HG02571 (cell line): ENCODE measurements around the gene RFPL1.
A peak's percentile ranks its signal among the peaks of the same experiment; 100 is the strongest.
"Not testable (repeated sequence)": the region's sequence is repeated elsewhere in the genome, so short reads cannot be mapped to it uniquely, and the experiment has no call there.

Source experiments
- ATAC-seq: cut with Tn5 transposase; IDR thresholded peaks from one replicate; pipeline ENCODE4 v1.9.1; 2021; ENCODE audit warnings: mild to moderate bottlenecking, moderate library complexity; ENCODE audit not compliant: unreplicated experiment

Gene RFPL1

DNA sequence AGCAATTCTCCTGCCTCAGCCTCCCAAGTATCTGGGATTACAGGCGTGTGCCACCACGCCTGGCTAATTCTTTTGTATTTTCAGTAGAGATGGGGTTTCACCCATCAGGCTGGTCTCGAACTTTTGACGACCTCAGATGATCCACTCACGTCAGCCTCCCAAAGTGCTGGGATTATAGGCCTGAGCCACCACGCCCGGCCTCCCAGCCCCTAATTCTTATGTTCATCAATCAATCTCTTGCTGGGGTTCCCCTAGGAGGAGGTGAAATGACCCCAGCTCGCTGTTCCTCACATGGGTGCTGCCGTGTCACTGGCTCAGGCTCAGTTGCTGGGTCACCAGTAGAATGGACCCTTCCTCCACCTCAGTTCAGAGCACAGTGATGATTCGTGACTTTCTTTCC is at the start of gene RFPL1:
Gene RFPL1 (plus strand): TSS at position 301 of the 400 bp plus-strand sequence.
- ATAC-seq = not testable (repeated sequence)

DNA sequence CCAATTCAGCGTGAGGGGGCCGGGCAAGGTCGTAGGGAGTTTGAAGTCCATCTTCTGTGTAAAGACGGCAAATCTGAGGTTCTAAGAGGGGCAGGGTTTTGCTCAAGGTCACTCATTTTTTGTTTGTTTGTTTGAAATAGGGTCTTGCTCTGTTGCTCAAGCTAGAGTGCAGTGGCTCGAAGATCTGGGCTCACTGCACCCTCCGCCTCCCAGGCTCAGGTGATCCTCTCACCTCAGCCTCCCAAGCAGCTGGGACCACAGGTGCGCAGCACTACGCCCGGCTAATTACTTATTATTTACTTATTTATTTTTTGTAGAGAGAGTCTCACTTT is 49.7 kb upstream of the RFPL1 start:
- peak; percentile 7 for ATAC-seq

DNA sequence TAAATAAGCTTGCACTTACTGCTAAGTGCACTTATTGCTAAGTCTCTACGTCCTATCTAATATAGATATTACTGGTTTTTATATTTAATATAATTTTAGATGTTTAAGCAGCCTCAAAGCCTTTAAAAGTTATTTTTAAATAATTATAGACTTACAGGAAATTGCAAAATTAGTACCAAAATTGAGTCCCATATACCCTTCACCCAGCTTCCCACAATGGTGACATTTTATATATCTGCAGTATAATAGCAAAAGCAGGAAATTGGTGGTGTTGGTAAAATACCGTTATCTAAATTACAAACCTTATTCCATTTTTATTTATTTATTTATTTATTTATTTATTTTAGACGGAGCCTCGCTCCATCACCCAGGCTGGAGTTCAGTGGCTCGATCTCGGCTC is 48.1 kb upstream of the RFPL1 start:
- ATAC-seq = no peak

DNA sequence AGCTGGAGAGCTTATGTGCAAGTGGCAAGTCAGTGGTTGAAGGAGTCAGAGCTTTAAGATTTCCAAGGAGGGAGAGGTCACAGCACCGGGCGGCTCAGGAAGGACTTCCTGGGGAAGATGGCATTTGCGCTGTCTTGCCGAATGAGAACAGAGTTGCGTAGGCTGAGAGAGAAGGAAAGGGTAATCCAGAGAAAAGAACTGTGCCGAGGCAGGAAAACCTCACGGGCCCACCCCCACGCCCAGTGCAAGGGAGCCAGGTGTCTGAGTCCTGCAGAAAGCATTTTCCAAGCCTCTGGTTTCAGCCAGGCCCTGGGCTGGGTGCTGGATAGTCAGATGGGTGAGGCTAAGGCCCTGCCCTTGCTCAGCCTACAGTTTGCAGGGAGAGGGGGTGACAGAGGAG is 46.8 kb upstream of the RFPL1 start:
- ATAC-seq = no peak

DNA sequence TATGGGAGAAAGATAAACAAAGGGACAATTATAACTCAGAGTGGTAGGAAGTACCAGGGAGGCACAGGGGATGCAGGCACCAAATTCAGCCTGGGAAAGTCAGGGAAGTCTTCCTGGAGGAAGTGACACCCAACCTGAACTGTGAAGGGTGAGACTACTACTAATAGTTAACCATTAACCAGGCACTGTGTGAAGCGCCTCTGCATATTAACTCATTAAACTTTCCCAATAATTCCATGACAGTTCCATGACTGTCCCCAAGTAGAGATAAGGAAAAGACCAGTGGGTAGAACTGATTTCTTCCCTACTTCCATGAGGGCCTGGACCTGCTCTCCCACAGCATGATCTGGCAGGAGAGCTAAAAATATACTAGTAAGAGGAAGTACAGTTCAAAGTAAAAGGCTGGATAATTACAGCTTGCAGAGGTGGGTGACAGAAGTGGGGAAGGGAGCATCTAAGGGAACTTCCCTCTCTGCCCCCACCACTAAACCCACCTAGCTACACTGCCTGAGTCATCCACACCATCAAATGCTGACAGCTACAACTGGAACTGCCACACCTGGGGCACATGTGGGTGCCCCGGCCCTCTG is 45.3 kb upstream of the RFPL1 start:
- no peak for ATAC-seq

DNA sequence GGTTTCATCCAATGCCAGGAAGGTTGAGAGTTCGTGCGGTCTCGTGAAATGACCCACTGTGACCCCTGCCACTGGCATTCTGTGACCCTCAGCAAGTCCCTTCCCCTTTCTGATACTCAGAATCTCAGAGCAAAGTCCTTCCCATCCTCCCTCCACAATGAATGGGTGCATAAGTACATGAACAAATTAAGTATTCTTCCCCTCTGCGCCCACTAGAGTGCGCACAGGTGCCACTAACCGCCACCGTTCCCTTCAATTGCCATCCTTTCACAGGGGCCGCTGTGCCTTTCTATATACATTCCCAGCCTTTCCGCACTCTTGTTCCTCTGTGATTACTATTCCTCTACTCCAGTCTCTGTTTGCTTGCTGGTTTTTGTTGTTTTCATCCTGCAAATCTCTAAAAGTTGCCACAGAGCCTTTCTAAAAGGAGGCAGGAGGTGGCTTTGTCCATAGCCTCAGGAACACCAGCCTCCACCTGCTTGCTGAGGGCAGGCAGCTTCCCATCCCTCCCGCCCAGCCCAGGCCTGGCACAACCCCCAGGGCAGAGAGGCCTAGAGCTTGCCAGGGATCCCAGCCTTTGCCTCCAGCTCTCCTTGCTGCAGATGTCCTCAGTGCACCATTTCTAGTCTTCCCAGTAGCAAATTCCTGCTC is 43.3 kb upstream of the RFPL1 start:
- ATAC-seq = no peak

DNA sequence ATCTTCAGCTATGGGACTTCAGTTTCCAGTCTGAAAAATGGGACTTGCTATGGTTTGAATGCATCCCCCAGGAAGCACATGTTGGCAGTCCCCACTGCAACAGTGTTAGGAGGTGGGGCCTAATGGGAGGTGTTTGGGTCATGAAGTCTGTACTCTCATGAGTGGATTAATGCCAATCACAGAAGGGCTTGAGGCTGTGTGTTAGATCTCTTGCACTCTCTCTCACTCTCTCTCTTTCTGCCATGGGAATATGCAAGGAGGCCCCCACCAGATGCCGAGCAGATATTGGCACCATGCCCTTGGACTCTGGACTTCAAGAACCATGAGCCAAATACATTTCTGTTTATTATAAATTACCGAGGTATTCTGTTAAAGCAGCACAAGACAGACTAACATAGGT is 42.3 kb upstream of the RFPL1 start:
- no peak for ATAC-seq

DNA sequence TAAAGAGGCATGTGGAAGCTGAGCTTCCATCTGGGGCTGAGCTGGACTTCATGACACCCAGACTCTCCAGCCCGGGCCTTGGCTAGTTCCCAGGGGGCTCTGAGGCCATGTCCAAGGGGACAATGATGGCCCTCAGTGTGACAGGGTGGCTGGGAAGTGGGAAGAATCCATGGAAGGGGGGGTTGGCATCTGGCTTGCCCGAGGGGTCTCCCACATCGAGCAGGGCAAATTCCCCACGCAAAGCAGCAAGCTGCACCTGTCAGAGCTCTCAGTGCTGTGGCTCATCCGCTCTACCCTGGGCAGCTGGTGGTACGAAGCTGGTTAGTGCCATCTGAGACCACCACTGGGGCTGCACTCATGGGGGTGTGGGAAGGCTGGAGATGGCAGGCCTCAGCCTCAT is 40.6 kb upstream of the RFPL1 start:
- no peak for ATAC-seq

DNA sequence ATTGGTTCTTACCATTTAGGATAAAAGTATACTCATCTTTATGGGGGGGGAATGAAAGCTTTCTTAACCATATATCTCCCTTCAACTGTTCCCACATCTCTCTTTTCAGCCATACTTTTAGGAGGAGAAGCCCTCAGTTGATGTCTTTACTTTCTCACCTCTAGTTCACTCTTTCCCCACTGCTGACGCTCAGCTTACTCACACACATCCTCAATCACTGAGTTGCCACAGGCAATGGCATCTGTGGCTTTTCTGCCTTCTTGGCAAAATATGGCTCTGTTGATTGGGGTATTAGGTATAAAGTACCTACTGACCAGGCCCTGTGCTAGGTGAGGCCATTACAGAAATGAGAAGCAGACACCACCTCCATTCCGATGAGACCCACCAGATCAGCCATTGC is 37.8 kb upstream of the RFPL1 start:
- ATAC-seq = no peak

DNA sequence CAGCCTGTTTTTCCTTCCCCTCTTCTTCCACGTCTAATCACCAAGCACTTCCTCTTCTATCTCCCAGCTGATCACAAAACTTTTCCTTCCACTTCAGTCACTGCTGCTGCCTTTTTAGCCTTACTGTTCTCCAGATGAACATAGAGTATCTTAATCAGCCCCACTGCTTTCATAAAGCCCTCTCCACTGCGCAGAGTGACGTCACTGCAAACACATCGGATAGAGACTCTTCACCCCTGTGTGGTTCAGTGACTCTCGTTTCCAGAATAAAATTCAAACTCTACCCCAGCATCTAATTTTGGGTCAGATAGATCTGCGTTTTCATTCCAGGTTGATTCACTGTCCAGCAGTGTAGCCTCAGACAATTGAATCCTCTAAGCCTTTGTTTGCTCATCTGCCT is 36.8 kb upstream of the RFPL1 start:
- not testable (repeated sequence) for ATAC-seq

DNA sequence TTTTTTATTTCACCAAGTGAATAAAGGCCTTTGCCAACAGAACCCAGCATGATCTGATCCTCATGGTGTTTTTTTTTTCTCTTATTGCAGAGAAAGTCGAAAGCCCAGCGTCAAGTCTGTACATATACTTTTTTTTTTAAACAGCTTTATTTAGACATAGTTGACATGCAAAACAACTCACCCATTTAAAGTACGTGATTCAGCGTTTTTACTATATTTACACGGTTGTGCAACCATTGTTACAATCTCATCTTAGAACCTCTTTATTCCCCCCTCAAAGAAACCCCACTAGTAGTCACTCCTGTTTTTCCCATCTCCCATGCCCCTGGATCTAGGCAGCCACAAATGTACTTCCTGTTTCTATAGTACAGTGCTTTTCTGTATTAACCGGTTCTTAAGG is 29.4 kb upstream of the RFPL1 start:
- ATAC-seq = no peak

DNA sequence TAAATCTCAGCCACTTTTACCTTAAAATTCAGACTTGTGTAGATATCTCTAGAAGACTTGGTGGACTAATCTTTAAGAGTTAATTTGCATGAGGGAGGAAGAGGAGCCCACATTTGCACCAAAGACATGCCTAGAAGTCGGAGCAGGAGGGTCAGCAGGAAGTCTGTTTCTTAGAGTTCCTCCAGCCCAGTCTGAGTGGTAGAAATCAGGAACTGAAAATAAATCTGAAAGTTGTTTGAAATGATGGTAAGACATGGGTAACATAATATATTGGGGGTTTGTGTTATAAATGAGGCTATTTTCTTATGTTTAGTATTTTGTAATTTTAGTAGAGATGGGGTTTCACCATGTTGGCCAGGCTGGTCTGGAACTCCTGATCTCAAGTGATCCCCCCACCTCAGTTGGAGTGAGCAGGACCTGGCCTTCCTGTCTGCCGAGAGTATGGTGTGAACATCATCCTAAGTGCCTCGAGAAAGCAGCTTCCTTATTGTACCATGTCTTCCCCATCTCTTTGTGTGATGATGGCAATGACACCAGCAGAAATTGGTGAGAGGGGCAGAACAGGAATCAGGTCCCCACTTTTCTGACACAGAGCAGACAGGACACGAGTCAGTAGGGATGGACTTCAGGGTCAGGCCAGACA is 26.7 kb upstream of the RFPL1 start:
- peak; percentile 55 for ATAC-seq

DNA sequence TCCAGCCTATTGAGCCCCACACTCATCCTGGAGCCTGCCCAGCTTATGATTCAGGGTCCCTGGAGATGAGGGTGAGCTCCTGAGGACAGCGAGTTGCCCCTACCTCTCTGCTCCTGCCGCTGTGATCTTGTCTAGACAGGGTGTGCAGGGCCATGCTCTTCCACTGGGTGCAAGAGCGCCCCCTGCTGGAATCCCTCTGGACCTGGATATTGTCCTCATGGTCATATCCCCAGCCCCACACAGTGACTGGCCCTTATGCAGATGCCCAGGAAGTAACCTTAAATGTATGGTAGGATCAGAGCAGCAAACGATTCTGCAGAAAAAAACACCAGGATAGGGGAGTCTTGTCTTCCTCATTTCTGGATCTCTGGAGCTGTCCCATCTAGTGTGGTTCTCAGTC is 25.6 kb upstream of the RFPL1 start:
- ATAC-seq = not testable (repeated sequence)

DNA sequence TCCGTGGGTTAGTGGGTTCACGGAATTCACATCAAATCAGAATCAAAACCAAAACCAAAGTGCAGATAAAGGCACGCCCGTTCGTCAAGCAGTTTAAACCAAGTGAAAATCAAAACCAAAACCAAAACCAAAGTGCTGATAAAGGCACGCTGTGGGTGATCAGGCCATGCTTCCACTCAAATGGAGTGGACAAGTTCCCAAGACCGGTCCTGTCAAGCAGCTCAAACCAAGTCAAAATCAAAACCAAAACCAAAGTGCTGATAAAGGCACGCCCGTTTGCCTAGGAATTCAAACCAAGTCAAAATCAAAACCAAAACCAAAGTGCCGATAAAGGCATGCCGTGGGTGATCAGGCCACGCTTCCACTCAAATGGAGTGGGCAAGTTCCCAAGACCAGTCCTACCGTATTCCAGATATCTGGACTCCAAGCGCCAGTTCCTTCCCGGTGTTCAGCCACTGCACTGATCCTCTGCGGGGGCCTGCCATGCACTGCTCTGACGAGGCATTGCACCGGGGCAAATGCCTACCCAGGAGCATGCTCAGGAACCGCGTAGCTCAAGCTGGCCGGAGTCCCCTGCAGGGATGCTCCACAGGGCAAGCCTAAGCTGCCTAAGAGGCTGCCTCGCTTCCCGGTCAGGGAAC is 23.3 kb upstream of the RFPL1 start:
- ATAC-seq = not testable (repeated sequence)

DNA sequence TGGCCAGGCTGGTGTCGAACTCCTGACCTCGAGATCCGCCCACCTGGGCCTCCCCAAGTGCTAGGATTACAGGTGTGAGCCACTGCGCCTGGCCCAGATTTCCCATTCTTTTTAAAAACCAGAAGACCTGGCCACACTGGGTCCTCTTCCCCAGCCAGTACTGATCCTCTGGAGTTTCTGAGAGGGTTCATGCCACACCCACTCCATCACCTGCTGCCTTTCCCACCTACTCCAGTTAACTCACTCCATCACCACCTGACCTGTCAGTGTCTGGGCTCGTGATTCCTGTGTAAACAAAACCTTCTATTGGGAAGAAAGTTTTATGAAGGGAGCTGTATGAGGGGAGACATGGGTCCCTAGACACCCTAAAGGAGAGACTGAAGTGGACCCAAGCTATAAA is 19.7 kb upstream of the RFPL1 start:
- ATAC-seq = not testable (repeated sequence)

DNA sequence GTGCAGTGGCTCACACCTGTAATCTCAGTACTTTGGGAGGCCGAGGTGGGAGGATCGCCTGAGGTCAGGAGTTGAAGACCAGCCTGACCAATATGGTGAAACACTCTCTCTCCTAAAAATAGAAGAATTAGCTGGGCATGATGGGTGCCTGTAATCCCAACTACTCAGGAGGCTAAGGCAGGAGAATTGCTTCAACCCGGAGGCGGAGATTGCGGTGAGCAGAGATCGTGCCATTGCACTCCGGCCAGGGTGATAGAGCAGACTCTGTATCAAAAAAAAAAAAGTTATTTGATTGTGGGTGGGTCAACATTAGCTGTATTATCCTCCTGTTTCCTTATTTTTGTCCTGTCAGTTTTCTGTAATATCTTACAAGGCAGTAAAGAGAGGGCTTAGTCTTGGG is 11.9 kb upstream of the RFPL1 start:
- ATAC-seq = no peak

DNA sequence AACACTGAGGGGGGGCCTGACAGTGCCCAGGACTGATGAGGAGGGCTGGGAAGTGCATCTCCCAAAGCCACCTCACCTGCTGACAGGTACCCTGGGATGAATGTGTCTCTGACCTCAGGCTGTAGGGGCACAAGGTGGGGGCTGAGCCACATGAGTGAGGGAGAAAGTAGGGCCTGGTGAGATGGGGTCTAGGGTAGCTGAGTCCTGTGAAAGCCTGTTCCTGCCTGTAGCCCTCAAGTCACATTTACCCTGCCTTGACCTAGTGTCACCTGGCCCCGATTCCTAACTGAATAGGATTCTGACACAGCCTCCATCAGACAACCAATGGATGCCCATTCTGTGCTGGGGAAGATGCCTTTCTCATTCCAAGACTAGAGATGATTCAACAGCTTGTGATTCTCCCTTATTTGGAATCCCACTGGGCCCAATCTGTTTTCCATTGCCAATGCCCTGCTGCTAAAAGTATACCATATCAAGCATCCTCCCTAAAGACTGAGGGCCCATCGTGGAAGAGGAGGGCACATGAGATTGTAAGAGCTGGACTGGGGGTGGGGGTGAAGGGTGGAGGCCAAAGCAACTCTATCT is 11.1 kb upstream of the RFPL1 start:
- ATAC-seq = no peak

DNA sequence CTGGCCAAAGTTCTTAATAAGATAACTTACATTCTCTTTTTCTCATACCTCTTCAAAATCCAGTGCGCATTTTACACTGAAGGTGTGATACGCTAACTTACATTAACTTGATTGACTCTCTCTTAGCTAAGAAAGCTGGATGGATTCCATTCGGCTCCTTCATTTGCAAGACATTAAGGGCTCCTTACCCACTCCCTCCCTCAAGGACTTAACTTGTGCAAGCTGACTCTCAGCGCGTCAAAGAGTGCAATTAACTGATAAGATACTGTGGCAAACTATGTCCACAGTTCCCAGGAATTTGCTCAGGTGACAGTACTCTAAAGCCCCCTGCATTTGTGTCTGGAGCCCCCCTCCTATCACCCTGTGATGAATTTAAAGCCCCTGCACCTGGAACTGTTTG is 6.4 kb upstream of the RFPL1 start:
- no peak for ATAC-seq

DNA sequence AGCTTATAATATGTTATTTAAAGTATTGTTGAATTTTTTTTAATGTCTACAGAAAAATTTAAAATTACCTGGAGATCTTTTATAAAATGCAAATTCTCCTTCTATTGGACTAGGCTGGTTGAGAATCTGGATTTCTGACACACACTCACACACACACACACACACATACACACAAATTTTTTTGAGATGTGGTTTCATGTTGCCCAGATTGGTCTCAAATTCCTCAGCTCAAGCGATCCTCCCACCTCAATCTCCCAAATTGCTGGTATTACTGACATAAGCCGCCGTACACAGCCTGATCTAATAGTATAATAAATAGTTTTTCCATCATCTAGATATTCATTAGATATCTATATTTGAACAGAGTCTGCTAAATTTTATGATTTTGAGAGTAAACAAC is 4.5 kb upstream of the RFPL1 start:
- ATAC-seq = no peak

DNA sequence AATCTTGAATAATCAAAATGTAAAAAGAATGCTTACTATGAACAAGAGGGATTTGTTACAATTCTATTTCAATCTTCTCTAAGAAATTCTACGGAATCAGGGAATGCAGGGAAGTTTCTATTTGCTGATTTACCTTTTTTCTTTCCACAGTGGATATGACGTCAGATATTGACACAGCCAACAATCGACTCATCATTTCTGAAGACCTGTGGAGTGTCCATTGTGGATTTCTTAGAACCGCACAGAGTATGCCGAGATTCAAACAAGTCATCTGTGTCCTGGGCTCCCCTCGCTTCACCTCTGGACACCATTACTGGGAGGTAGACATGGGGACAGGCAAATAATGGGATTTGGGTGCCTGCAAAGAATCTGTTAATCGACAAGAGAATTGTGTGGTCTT is 4.1 kb upstream of the RFPL1 start:
- no peak for ATAC-seq

DNA sequence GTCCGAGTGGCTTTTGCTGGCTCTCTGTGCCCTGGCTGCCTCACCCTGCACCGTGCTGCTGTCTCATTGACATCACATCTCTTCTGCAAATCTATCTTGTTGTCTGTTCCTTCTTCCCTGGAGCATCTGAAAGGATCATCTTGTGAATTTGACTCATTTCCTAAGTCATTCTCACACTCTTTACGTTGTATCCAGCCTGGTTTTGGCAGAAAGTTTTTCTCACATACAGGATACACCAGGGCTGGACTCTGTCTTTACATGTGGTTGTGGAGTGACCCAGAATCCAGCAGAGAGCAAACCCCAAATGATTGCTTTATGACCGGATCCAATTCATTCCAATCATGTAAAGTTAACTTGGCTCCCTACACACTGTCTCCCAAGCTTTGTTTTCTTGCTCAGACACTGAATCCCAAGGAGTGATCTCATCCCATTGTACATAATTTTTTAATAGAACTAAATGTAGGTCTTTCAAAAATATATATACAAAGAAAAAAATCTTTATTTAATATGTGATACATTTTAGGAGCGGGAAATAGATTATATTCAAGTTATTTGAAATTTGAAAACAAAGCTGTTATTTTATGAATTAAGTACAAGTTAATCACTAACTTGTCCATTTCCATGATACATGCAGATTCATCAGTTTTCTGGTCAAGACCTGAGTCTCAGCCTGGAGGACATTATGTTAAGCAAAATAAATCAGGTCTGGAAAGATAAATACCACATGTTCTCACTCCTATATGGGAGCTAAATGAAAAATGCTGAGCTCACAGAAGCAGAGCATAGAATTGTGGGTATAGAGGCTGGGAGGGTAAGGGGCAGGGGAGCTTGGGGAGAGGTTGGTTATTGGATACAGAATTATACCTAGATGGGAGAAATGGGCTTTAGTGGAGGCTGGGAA is 2.9 kb upstream of the RFPL1 start:
- ATAC-seq = no peak
